HCT116 (cell line): Measurements from ENCODE around the gene FAR1. TPM values are rescaled to one million over a fixed set of nuclear protein-coding genes. Genes with fewer than 3 reads are reported as not detected.

Experiments used
- ATAC-seq: fragments of 200-7000 bp; cut with Tn5 transposase; 2 replicates; pipeline ENCODE4 v1.9.1; 2020; ENCODE audit warnings: mild to moderate bottlenecking, moderate library complexity
- BruUV-seq: library from RNA; stranded (reverse); fragments of 400-500 nt; replicated peaks from 2 replicates; lab custom pipeline; 2021; lab: Mats Ljungman, UMichigan
- CTCF ChIA-PET: fragments of 300-600 bp; sonication (Branson Sonifier 250); formaldehyde crosslinking; loops from one replicate; lab custom pipeline; 2021; ENCODE audit warnings: antibody characterized with exemption; lab: Charles Lee
- POLR2A ChIA-PET: fragments of 300-600, 350-600 bp; sonication (Branson Sonifier 250); formaldehyde crosslinking; loops from one replicate; lab custom pipeline; 2021; ENCODE audit warnings: antibody characterized with exemption; lab: Charles Lee
- RAD21 ChIA-PET, 2 experiments: fragments of 300-600 bp; sonication (Branson Sonifier 250); formaldehyde crosslinking; loops; one replicate each; lab custom pipeline; 2023; ENCODE audit warnings: low total read pairs in 2 of 2; ENCODE audit not compliant: uncharacterized antibody in 2 of 2, unreplicated experiment in 2 of 2, low non-redundant PET in 1 of 2; lab: Charles Lee
- DNase-seq: peaks from one replicate; pipeline ENCODE4 v3.0.0-alpha.2; 2010; ENCODE audit warnings: low read depth, low spot score
- H2AFZ ChIP-seq: fragments of 200-600 bp; shearing (Covaris generic), sonication (generic); 2 replicates; pipeline ENCODE4 v1.6.1; 2017; ENCODE audit warnings: low read depth, mixed run types, mixed read lengths, antibody characterized with exemption, low read length; ENCODE audit not compliant: poor library complexity, severe bottlenecking
- H3K27ac ChIP-seq: 2 replicates; pipeline ENCODE4 v1.5.1; 2012; ENCODE audit warnings: low read depth, low read length
- H3K27me3 ChIP-seq: fragments of 200-600 bp; sonication (generic); 2 replicates; pipeline ENCODE4 v1.6.1; 2016; ENCODE audit warnings: mixed run types, low read length, mixed read lengths; ENCODE audit not compliant: insufficient read depth
- H3K36me3 ChIP-seq, 2 experiments: fragments of 200-500 bp in 1 of 2; fragments of 200-600 bp in 1 of 2; sonication (Bioruptor generic) in 1 of 2; sonication (generic) in 1 of 2; 2 replicates each; pipeline versions ENCODE4 v1.5.1 to v1.6.1; 2014 to 2016; ENCODE audit warnings: low read length in 2 of 2, inconsistent platforms in 1 of 2, mixed read lengths in 1 of 2, mixed run types in 1 of 2; ENCODE audit not compliant: insufficient read depth in 2 of 2, control insufficient read depth in 1 of 2
- H3K4me1 ChIP-seq, 2 experiments: fragments of 200-600 bp in 1 of 2; sonication (generic) in 1 of 2; 2 replicates each; pipeline versions ENCODE4 v1.5.1 to v1.6.1; 2012 to 2017; ENCODE audit warnings: low read length in 2 of 2, inconsistent platforms in 1 of 2, mild to moderate bottlenecking in 1 of 2, mixed read lengths in 1 of 2, mixed run types in 1 of 2, moderate library complexity in 1 of 2; ENCODE audit not compliant: insufficient read depth in 2 of 2, control insufficient read depth in 1 of 2
- H3K4me2 ChIP-seq: fragments of 200-600 bp; sonication (generic); 2 replicates; pipeline ENCODE4 v1.6.1; 2017; ENCODE audit warnings: mixed run types, low read length, mixed read lengths
- H3K4me3 ChIP-seq, 2 experiments: fragments of 200-600 bp in 1 of 2; sonication (generic) in 1 of 2; replicated peaks in 1 of 2; 2 replicates each; pipeline ENCODE4 v1.5.1; 2011 to 2016; ENCODE audit warnings: low read length in 2 of 2, control low read depth in 1 of 2, low read depth in 1 of 2, mild to moderate bottlenecking in 1 of 2, mixed read lengths in 1 of 2, mixed run types in 1 of 2
- H3K79me2 ChIP-seq: fragments of 200-600 bp; sonication (generic); 2 replicates; pipeline ENCODE4 v1.6.1; 2017; ENCODE audit warnings: mild to moderate bottlenecking, mixed run types, low read length, moderate library complexity, mixed read lengths; ENCODE audit not compliant: insufficient read depth
- H3K9ac ChIP-seq: fragments of 200-600 bp; sonication (generic); 2 replicates; pipeline ENCODE4 v1.6.1; 2016; ENCODE audit warnings: low read length, mixed read lengths
- H3K9me2 ChIP-seq: fragments of 200-600 bp; sonication (generic), shearing (Covaris generic); 2 replicates; pipeline ENCODE4 v1.6.1; 2017; ENCODE audit warnings: mixed run types, mild to moderate bottlenecking, moderate library complexity; ENCODE audit not compliant: insufficient read depth
- H3K9me3 ChIP-seq, 2 experiments: fragments of 200-500 bp in 1 of 2; fragments of 200-600 bp in 1 of 2; sonication (Bioruptor generic) in 1 of 2; sonication (generic) in 1 of 2; 2 replicates each; pipeline ENCODE4 v1.6.1; 2014 to 2017; ENCODE audit warnings: low read length in 2 of 2, mixed read lengths in 2 of 2, inconsistent platforms in 1 of 2, low read depth in 1 of 2, mild to moderate bottlenecking in 1 of 2, mixed run types in 1 of 2, moderate library complexity in 1 of 2; ENCODE audit not compliant: control insufficient read depth in 1 of 2, insufficient read depth in 1 of 2
- H4K20me1 ChIP-seq: fragments of 200-600 bp; sonication (generic), shearing (Covaris generic); 2 replicates; pipeline ENCODE4 v1.6.1; 2017; ENCODE audit warnings: mixed run types, mild to moderate bottlenecking, moderate library complexity; ENCODE audit not compliant: insufficient read depth
- CEBPB ChIP-seq: IDR thresholded peaks from 2 replicates; pipeline ENCODE4 v1.6.1; 2012; ENCODE audit warnings: low read depth
- ELF1 ChIP-seq: IDR thresholded peaks from 2 replicates; pipeline ENCODE4 v1.6.1; 2012; ENCODE audit warnings: low read depth, borderline replicate concordance
- EZH2 ChIP-seq: fragments of 200-600 bp; sonication (generic); IDR thresholded peaks from 2 replicates; pipeline ENCODE4 v1.6.1; 2017; ENCODE audit warnings: antibody characterized with exemption, mixed run types
- EZH2phosphoT487 ChIP-seq: fragments of 200-600 bp; IDR thresholded peaks from 2 replicates; pipeline ENCODE4 v1.6.1; 2018; ENCODE audit warnings: antibody characterized with exemption, borderline replicate concordance
- FOSL1 ChIP-seq: IDR thresholded peaks from 2 replicates; pipeline ENCODE4 v1.6.1; 2012; ENCODE audit warnings: low read depth
- JUND ChIP-seq: IDR thresholded peaks from 2 replicates; pipeline ENCODE4 v1.6.1; 2012
- MAX ChIP-seq: IDR thresholded peaks from 2 replicates; pipeline ENCODE4 v1.6.1; 2012
- POLR2A ChIP-seq: IDR thresholded peaks from 2 replicates; pipeline ENCODE4 v1.7.0; 2011; ENCODE audit warnings: borderline replicate concordance; ENCODE audit not compliant: insufficient read depth, insufficient read length; ENCODE audit errors: extremely low read depth
- POLR2AphosphoS5 ChIP-seq: IDR thresholded peaks from 2 replicates; pipeline ENCODE4 v1.6.1; 2011; ENCODE audit warnings: mild to moderate bottlenecking, low read depth, low read length, moderate library complexity
- SIN3A ChIP-seq: IDR thresholded peaks from 2 replicates; pipeline ENCODE4 v1.6.1; 2012; ENCODE audit warnings: low read depth
- SRF ChIP-seq: IDR thresholded peaks from 2 replicates; pipeline ENCODE4 v1.6.1; 2012; ENCODE audit warnings: low read depth
- TCF7L2 ChIP-seq: IDR thresholded peaks from 2 replicates; pipeline ENCODE4 v1.7.0; 2011; ENCODE audit warnings: borderline replicate concordance, inconsistent platforms; ENCODE audit not compliant: insufficient read depth, insufficient read length; ENCODE audit errors: extremely low read depth
- YY1 ChIP-seq: IDR thresholded peaks from 2 replicates; pipeline ENCODE4 v1.6.1; 2011; ENCODE audit warnings: low read length, low read depth, moderate library complexity, mild to moderate bottlenecking; ENCODE audit not compliant: insufficient replicate concordance; ENCODE audit errors: extremely low read depth
- ZFX ChIP-seq: fragments of 450-650 bp; IDR thresholded peaks from 2 replicates; pipeline ENCODE4 v1.6.1; 2017
- intact Hi-C: fragments of 100-400 bp; cut with micrococcal nuclease; formaldehyde crosslinking; loops from 2 replicates; pipeline ENCODE4 v1.10.0; 2022
- total RNA-seq: library from RNA; stranded (reverse); gene quantifications from one replicate; pipeline ENCODE4 v1.2.1, GENCODE V29; 2021; ENCODE audit not compliant: unreplicated experiment
- TF ChIP-seq, protein P1 (sequence below): IDR thresholded peaks from 2 replicates; pipeline ENCODE4 v1.6.1; 2011; ENCODE audit warnings: mild to moderate bottlenecking, low read length, moderate library complexity; ENCODE audit not compliant: insufficient replicate concordance; ENCODE audit errors: extremely low read depth

The FAR1 gene
- total RNA-seq, 1 experiment from 2014 or later = 74.3 TPM

DNA sequence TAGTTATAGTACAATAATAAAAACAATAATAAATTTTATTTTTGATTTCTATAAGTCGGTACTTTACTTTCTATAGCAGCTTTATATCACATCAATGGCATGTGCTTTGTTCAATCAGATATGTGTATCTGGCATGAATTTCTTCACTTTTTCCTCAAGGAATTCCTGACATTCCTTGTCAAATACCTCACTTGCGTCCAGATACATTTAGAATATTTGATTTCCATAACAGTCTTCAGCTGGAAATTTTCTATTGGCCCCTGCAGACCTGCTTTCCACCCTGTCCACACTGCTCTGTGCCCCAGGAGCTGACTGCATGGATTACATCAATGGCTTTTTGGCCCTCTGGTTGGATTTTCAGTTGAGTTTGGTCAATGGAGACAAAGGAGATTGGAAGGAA lies 93.2 kb downstream of the FAR1 start:
- Histone ChIP-seq H3K9ac (no peak overlapping the region), H4K20me1 (no peaks in the 10 kb centered on the region), H2AFZ (no peak overlapping the region), H3K9me2 (no peaks in the 10 kb centered on the region)
- no TSS peak for BruUV-seq
- CTCF ChIA-PET = interaction anchor here (2.1 kb wide), 1 partner anchor 14 kb away, joined by 5 read pairs; no protein-coding TSS in a partner anchor
- intact Hi-C loops = no loop called here
- no peak for TF ChIP-seq FOSL1
- no peak for TF ChIP-seq EZH2phosphoT487
- no peak for TF ChIP-seq ZFX
- TF ChIP-seq TCF7L2 = no peak
- no peak for TF ChIP-seq POLR2A
- no peak for TF ChIP-seq SRF
- TF ChIP-seq ELF1 = no peak
- no peak for TF ChIP-seq YY1
- TF ChIP-seq CEBPB = no peak
- no peak for TF ChIP-seq SIN3A
- no peak for TF ChIP-seq MAX
- TF ChIP-seq POLR2AphosphoS5 = no peak
- TF ChIP-seq, all 23 proteins: peak for 0
- DNase-seq (no peak), ATAC-seq (no peak)
- no peak overlapping the region for H3K4me2 ChIP-seq
- H3K4me3 ChIP-seq = no peak overlapping the region
- H3K4me1 ChIP-seq = peaks cover 0 to 11% of the 10 kb centered on the region in 2 experiments; a peak in 2 of 4 replicates
- no peaks in the 10 kb centered on the region for H3K27me3 ChIP-seq
- H3K9me3 ChIP-seq = no peaks in the 10 kb centered on the region
- ChIA-PET POLR2A (no interaction called here), RAD21 (no interaction called here)
- H3K36me3 ChIP-seq = no peaks in the 10 kb centered on the region
- H3K27ac ChIP-seq = no peak overlapping the region
- no peaks in the 10 kb centered on the region for H3K79me2 ChIP-seq

GRCh38 chr11:13762718-13763117 lies 94.2 kb downstream of the FAR1 start:
- no peaks in the 10 kb centered on the region for H3K9me2 ChIP-seq
- no peak overlapping the region for H3K4me3 ChIP-seq
- no peaks in the 10 kb centered on the region for H4K20me1 ChIP-seq
- no peak overlapping the region for H2AFZ ChIP-seq
- no peak overlapping the region for H3K9ac ChIP-seq
- TF ChIP-seq EZH2 (no peak), SRF (no peak), ZFX (no peak), POLR2A (no peak), FOSL1 (no peak), EZH2phosphoT487 (no peak), JUND (no peak)
- TF ChIP-seq, protein P1, sequence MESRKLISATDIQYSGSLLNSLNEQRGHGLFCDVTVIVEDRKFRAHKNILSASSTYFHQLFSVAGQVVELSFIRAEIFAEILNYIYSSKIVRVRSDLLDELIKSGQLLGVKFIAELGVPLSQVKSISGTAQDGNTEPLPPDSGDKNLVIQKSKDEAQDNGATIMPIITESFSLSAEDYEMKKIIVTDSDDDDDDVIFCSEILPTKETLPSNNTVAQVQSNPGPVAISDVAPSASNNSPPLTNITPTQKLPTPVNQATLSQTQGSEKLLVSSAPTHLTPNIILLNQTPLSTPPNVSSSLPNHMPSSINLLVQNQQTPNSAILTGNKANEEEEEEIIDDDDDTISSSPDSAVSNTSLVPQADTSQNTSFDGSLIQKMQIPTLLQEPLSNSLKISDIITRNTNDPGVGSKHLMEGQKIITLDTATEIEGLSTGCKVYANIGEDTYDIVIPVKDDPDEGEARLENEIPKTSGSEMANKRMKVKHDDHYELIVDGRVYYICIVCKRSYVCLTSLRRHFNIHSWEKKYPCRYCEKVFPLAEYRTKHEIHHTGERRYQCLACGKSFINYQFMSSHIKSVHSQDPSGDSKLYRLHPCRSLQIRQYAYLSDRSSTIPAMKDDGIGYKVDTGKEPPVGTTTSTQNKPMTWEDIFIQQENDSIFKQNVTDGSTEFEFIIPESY = no peak
- no peaks in the 10 kb centered on the region for H3K9me3 ChIP-seq
- ChIA-PET RAD21 (no interaction called here), POLR2A (no interaction called here), CTCF (no interaction called here)
- no TSS peak for BruUV-seq
- intact Hi-C loops = no loop called here
- H3K4me2 ChIP-seq = no peak overlapping the region
- H3K36me3 ChIP-seq = no peaks in the 10 kb centered on the region
- no peaks in the 10 kb centered on the region for H3K27me3 ChIP-seq
- ATAC-seq = no peak
- no peak overlapping the region for H3K27ac ChIP-seq
- H3K79me2 ChIP-seq = no peaks in the 10 kb centered on the region
- peaks cover 0 to 11% of the 10 kb centered on the region in 2 experiments; a peak in 2 of 4 replicates for H3K4me1 ChIP-seq
- no peak for DNase-seq
